ENCODE data around the gene CCDC191. TPM values are rescaled to one million over a fixed set of nuclear protein-coding genes. Genes with fewer than 3 reads are reported as not detected.

CCDC191 gene
- total RNA-seq, 1 donor from 2014 or later, result 1.2 TPM

DNA sequence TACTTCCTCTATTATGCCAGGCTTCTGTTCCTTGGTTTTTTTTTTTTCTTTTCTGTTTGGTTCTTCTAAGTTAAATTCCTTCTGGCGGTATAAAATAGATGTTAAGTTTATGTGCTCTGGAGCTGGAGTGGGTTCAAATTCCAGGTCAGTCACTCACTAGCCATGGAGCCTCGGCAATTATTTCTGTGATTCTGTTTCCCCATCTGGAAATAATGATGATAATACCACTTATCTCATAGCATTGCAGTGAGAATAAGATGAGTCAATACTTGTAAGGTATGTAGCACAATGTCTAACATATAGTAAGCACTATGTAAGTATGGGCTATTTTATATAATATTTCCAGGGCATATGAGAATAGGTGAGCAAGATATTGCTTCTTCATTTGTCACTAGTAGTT, 141.7 kb downstream of the CCDC191 start:
- TF ChIP-seq, protein P1, sequence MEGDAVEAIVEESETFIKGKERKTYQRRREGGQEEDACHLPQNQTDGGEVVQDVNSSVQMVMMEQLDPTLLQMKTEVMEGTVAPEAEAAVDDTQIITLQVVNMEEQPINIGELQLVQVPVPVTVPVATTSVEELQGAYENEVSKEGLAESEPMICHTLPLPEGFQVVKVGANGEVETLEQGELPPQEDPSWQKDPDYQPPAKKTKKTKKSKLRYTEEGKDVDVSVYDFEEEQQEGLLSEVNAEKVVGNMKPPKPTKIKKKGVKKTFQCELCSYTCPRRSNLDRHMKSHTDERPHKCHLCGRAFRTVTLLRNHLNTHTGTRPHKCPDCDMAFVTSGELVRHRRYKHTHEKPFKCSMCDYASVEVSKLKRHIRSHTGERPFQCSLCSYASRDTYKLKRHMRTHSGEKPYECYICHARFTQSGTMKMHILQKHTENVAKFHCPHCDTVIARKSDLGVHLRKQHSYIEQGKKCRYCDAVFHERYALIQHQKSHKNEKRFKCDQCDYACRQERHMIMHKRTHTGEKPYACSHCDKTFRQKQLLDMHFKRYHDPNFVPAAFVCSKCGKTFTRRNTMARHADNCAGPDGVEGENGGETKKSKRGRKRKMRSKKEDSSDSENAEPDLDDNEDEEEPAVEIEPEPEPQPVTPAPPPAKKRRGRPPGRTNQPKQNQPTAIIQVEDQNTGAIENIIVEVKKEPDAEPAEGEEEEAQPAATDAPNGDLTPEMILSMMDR (conservative IDR thresholded peaks at IDR 0.05; ENCODE audit: low read depth, low read length), result no peak
- DNase-seq (ENCODE audit: low read depth), result no peak
- H3K4me3 ChIP-seq (ENCODE audit: low read depth, low read length), result no peak overlapping the region

Other genes starting within 250 kb of the CCDC191 start
- gene GRAMD1C, start 217.7 kb downstream of the CCDC191 start, total RNA-seq, result 1.6 and 8.6 TPM in 2 replicates
- 2.2 and 3.5 TPM in 2 replicates for gene ZDHHC23, start 108.5 kb downstream of the CCDC191 start, total RNA-seq
- 22.6 and 24.2 TPM in 2 replicates for gene QTRT2, start 211 bp upstream of the CCDC191 start, total RNA-seq
- gene DRD3, start 122.5 kb upstream of the CCDC191 start, total RNA-seq, result not detected in 2 replicates
- not detected in 2 replicates for gene ZNF80, start 181.1 kb upstream of the CCDC191 start, total RNA-seq
- not detected in 2 replicates for gene TIGIT, start 237.5 kb upstream of the CCDC191 start, total RNA-seq

Data from epithelial cell of proximal tubule (primary cell).